ENCODE measurements around the gene RYR1. TPM values are rescaled to one million over a fixed set of nuclear protein-coding genes. Genes with fewer than 3 reads are reported as not detected.

RYR1 gene
- total and polyA plus RNA-seq, 2 of the 13 experiments (the other 11 are each of a cell fraction or from before 2014, with no cell fraction given), result 0.03 TPM; not detected in 1

GRCh38 chr19:38402967-38403674 is 30.4 kb upstream of the RYR1 start, which contains the start of gene FAM98C (continued):
- TF ChIP-seq LRRFIP1 (CRISPR knock-in tag; conservative IDR thresholded peaks at IDR 0.05), result no peak
- TF ChIP-seq RFX1 (IDR thresholded peaks at IDR 0.05), result no peak
- peak; percentile 68; the same call in 1 of the 2 replicates for TF ChIP-seq DNMT1 (CRISPR knock-in tag; IDR thresholded peaks at IDR 0.05)
- 0 out of 2 replicates have a peak, but pooled peaks have one; percentile 32 for TF ChIP-seq ZZZ3 (CRISPR knock-in tag; IDR thresholded peaks at IDR 0.05; ENCODE audit: borderline replicate concordance)
- TF ChIP-seq TAF1 (CRISPR knock-in tag; IDR thresholded peaks at IDR 0.05), result peak; percentile 88
- peak; percentile 62; the same call in 1 of the 2 replicates for TF ChIP-seq AKAP8 (CRISPR knock-in tag; IDR thresholded peaks at IDR 0.05)
- peak; percentile 85 for TF ChIP-seq ZNF724P (CRISPR knock-in tag; IDR thresholded peaks at IDR 0.05; ENCODE audit: borderline replicate concordance)
- no peak; the same call in 1 of the 2 replicates for TF ChIP-seq RXRA (CRISPR knock-in tag; IDR thresholded peaks at IDR 0.05)
- TF ChIP-seq CREB3 (CRISPR knock-in tag; IDR thresholded peaks at IDR 0.05), result peak; percentile 50; the same call in 1 of the 2 replicates
- TF ChIP-seq ZNF660 (CRISPR knock-in tag; IDR thresholded peaks at IDR 0.05; ENCODE audit: borderline replicate concordance, low read depth), result no peak
- TF ChIP-seq ZNF317 (CRISPR knock-in tag; IDR thresholded peaks at IDR 0.05), result no peak
- TF ChIP-seq RARG (CRISPR knock-in tag; IDR thresholded peaks at IDR 0.05; ENCODE audit: low read depth), result no peak
- TF ChIP-seq GTF3A (CRISPR knock-in tag; conservative IDR thresholded peaks at IDR 0.05), result no peak
- TF ChIP-seq NR2C2 (CRISPR knock-in tag; IDR thresholded peaks at IDR 0.05; ENCODE audit: borderline replicate concordance), result peak; percentile 47; the same call in 1 of the 2 replicates
- no peak for TF ChIP-seq NONO (IDR thresholded peaks at IDR 0.05)
- peak; percentile 69; the same call in 1 of the 2 replicates for TF ChIP-seq NONO (CRISPR knock-in tag; conservative IDR thresholded peaks at IDR 0.05)
- TF ChIP-seq TFDP1 (CRISPR knock-in tag; IDR thresholded peaks at IDR 0.05; ENCODE audit: borderline replicate concordance), result peak; percentile 97
- TF ChIP-seq BCLAF1 (IDR thresholded peaks at IDR 0.05), result no peak
- TF ChIP-seq ZFP90 (CRISPR knock-in tag; IDR thresholded peaks at IDR 0.05; ENCODE audit: borderline replicate concordance), result no peak; the same call in 1 of the 2 replicates
- no peak for TF ChIP-seq CENPX (CRISPR knock-in tag; IDR thresholded peaks at IDR 0.05)
- TF ChIP-seq HNRNPLL (IDR thresholded peaks at IDR 0.05; ENCODE audit: low read depth, low read length, poor library complexity, severe bottlenecking), result peak; percentile 80
- peak; percentile 84 for TF ChIP-seq SALL2 (CRISPR knock-in tag; IDR thresholded peaks at IDR 0.05)
